Esophagus squamous epithelium (tissue), 4 donors: ENCODE data around the gene IKBKE.

Experiments used
- CTCF ChIP-seq, 6 experiments: fragments of 450-650 bp in 4 of 6; fragments of 200-600 bp in 2 of 6; sonication (generic) in 2 of 6; IDR thresholded peaks; one replicate each; pipeline ENCODE4 v1.5.1; 2016 to 2019; ENCODE audit warnings: antibody characterized with exemption in 6 of 6, mild to moderate bottlenecking in 4 of 6, moderate library complexity in 4 of 6
- POLR2A ChIP-seq, 4 donors: fragments of 450-650 bp; IDR thresholded peaks; one replicate each; pipeline ENCODE4 v1.6.1; 2017; ENCODE audit warnings: antibody characterized with exemption in 4 of 4, mild to moderate bottlenecking in 4 of 4, moderate library complexity in 3 of 4

- TF ChIP-seq CTCF (IDR thresholded peaks at IDR 0.05) (no peak), POLR2A (IDR thresholded peaks at IDR 0.05) (no peak)
Measured at GRCh38 chr1:206429421-206429820, 40.9 kb upstream of the IKBKE start.
